NCI-H128 (cell line): ENCODE data around the gene CCDC70.

Source experiments
- DNase-seq: peaks from one replicate; lab custom pipeline; 2025; ENCODE audit not compliant: unreplicated experiment; lab: John Stamatoyannopoulos, UW

The CCDC70 gene

DNA sequence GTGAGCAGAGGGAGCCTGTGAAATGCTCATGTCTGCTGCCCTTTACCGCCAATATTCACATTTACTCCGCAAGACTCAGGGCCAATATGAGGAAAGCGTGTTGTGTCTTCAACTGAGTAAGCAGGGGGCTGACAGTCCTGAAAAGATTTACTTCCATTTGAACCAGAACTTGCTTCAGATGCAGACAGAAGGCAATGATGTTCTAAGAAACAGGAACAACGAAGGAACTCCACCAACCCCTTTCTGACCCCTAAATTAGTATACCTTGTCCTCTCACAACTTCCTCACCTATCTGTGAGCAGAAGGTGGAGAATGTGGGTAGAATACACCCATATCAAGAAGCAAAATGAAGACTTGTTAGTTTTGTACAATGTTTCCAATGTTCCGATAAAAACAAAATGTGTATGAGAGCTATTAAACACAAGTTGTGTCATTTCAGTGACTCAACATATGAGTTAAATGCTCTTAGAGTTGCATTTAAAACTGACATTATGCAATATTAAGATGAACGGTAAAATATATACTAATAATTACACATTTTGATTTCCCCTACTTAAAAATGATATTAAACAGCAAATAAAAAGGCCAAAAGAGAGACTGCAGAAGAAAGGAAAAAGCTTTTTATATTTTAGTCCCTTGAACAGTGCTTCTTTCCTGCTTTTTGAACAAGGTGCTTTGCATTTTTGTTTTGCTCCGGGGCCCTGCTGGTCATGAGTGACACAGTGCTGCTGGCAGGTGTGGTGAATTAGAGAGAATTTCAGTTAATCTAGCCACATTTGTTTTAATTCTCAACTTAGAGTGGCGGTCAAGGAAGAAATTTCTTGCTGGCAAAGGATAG lies 32.8 kb upstream of the CCDC70 start:
- DNase-seq: no peak

- no peak for DNase-seq
These were observed 32.2 kb upstream of the CCDC70 start for GRCh38 chr13:51829568-51829899.

- no peak for DNase-seq
These were observed 30.2 kb upstream of the CCDC70 start for GRCh38 chr13:51831519-51831918.

GRCh38 chr13:51832471-51833152 lies 29.2 kb upstream of the CCDC70 start:
- no peak for DNase-seq

DNA sequence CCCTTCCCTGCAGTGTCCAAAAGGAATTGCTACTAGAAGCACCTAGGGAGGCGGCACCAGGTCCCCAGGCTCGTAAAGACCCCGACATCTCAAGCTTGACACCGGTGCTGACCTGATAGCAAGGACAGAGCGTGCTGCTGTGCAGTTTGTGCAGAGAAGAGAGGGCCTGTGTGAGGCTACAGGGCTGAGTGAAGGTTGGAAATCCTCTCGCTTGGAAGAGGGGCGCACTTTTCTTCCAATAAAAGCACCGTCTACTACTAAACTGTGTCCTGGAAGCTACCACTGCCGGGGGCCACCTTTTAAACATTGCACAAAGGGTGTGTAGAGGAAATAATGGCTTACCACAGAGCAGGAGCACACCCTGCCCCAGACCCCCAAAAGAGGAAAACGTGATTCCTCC lies 27.8 kb upstream of the CCDC70 start:
- DNase-seq: no peak

DNA sequence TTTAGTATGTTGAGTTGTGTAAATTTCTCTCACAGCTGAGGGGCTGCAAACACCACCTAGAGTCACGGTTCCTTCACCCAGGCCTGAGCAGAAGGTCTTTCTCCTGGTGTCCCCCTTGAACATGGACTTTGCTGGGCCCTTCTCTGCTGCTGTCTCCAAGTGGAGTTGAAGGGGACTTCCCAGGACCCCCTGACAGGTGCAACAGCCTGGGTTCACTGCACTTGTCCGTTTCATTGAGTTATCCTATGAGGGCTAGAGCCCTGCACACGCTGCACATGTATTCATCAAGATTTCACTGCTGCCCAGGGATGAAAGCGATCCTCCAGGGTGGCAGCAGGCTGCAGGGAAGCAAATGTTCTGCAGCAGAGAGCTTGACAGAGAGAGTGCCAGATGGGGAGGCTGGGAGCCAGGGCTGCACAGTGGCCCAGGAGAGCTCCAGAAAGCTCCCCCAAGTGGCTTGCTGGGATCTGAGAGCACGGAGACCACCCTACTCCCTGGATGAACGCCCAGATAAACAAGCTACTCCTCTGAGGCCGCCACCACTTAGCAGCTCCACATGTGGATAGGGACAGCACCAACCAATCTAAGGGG lies 27.1 kb upstream of the CCDC70 start:
- DNase-seq: no peak

GRCh38 chr13:51837016-51837415 lies 24.8 kb upstream of the CCDC70 start:
- no peak for DNase-seq

DNA sequence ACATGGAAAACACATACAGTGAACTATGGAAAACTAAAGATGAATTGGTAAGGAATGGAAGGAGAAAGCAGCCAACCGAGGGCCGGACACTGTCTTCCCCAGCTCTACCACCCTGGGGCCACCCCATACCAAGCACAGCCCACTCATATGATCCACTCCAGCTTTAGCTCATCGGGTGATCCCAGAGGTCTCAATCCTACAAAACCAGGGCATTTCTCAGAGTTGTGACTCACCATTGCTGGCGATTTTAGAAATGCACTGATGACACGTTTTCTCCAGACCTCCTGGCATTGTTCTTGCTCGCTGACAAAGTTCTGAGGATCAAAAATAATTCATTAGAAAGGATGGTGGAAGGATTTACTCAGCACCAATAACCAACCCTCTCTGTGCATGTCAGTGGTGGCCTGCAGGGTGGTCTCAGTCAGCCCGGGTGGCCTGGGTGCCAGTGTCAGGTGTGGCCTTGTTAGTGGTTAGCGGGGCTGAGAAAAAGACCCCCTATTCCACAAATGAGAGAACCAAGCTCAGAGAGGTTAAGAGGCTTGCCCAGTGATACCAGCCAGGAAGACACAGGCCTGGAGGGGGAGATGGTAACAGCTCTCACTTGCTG lies 23.4 kb upstream of the CCDC70 start:
- no peak for DNase-seq

- DNase-seq: no peak
These were observed 21.8 kb upstream of the CCDC70 start for GRCh38 chr13:51839711-51840540.

GRCh38 chr13:51840917-51841316 lies 20.9 kb upstream of the CCDC70 start:
- DNase-seq: no peak

GRCh38 chr13:51841732-51842131 lies 20.0 kb upstream of the CCDC70 start:
- no peak for DNase-seq

- DNase-seq: no peak
These were observed 18.2 kb upstream of the CCDC70 start for GRCh38 chr13:51843529-51843928.

DNA sequence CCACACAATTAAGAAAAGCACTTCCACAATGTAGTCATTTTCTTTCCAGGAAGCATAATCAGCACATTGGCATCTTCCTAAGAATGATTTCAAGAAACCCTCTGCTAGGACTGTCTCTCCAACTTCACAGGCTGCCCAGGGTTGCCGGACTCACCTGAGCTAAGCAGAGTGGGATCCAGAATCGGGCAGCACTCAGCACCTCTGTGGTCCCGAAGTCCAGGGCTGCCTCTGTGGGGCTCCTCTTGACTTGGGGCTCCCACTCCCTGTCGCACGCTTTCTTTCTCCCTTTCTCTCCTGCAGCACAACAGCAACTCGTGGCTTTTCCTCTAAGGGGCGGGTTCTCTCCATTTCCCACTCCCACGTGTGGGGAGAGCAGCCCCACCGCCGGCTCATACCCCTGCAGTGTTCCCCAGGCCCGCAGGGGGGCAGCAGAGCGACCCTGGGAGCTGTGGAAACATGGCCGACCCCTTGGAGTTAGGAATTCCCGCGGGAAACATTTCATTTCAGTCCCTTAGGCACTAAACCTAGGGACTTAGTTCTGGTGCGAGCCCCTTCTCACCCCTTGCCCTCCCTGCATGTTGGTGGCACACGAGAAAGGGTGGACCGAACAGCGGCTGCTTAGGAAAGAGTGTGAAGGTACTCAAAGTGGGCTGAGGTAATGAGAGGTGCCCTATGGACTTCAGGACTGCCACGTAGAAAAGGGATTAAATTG lies 16.8 kb upstream of the CCDC70 start, which contains the start of gene TMEM272:
TMEM272 (minus strand) TSS at position 316 of the 712 bp plus-strand sequence. CDS start 6,647 bp downstream, outside the sequence.
- no peak for DNase-seq

- DNase-seq: no peak
These were observed 16.0 kb upstream of the CCDC70 start for GRCh38 chr13:51845574-51846318.

DNA sequence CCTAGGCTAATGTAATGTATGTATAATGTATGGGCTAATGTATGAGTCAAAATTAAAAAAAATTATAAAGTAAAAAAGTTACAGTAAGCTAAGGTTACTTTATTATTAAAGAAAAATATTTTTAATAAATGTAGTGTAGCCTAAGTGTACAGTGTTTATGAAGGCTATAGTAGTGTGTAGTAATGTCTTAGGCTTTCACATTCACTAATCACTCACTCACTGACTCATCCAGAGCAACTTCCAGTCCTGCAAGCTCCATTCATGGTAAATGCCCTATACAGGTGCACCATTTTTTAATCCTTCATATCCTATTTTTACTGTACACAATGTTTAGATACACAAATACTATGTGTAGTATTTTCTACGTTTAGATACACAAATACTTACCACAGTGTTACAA lies 15.0 kb upstream of the CCDC70 start:
- no peak for DNase-seq

DNA sequence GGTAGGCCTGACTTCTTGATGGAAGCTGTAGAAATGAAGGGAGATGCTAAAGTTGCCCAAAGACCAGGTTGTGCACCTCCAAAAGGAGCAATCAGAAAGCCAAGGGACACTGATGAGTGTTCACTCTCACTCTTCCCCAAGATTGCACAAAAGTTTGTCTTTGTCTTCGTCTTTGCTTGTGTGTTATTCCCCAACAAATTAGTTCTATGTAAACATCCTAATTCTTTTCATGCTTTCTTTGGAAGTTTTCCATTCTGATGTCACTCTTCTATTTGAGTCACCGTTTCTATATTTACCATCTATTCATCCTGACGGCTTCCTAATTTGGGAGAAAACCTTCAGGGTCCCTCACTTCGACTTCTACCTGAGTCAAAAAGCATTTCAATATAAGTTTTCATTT lies 13.1 kb upstream of the CCDC70 start:
- no peak for DNase-seq

DNA sequence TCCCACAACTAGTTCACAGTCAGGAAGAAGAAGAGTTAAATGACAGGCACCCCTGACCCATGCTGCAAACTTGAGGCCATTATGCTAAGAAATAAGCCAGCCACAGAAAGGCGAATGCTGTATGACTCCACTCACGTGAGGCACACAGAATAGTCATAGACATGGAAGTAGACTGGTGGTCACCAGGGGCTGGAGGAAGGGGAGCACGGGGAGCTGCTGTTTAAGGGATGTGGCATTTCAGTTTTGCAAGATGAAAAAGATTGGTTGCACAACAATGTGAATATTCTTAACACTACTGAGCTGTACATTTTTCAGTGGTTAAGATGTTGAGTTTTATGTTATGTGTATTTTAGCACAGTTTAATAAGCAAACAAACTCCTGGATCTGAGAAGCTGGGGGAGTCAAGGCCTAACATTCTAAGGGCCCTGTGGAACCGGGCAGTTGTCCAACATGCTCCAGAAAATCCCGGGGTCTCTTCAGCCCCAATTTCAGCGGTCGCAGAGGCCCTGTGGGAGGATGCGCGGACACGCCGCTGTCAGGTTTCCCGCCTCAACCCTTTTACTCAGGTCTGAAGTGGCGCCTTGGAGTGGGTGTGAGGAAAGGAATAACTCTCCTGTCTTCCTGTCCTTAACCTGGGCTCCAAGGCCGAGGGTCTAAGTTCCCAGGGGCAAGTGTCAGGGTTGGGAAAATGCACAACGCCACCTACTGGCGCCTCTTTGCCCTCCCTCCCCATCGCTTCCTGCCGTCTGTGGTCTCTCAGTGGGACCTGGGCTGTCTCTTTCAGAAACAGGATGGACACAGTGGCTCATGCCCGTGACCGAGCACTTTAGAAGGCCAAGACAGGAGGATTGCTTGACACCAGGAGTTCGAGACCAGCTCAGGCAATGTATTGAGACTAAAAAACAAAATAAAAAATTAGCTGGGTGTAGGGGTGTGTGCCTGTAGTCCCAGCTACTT lies 12.3 kb upstream of the CCDC70 start:
- no peak for DNase-seq

DNA sequence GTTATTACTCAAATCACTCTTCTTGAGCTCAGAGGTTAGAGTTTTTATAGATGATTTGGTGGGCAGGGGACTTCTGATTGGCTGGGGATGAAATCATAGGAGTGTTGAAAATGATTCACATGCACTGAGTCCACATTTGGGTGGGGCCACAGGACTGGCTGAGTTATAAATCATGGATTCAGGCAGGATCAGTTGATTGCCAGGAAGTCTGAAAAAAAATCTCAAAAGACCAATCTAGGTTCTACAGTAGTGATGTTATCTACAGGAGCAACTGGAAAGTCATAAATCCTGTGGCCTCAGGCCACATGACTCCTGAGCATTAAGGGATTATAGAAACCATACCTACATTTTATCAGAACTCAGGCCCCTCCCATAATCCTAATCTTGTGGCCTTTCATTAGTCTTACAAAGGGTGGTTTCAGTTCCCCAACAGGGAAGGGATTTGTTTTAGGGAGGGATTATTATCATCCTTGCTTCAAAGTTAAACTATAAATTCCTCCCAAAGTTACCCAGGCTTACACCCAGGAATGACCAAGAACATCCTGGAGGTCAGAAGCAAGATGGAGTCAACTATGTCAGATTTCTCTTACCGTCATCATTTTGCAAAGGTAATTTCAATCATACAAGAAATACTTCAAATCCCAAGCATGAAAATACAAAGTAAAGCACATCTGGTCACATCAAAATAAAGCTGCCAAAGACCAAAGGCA lies 5.6 kb upstream of the CCDC70 start:
- DNase-seq: no peak
